Nephron (organoid): ENCODE measurements around the gene HVCN1.

Experiments used
- H3K27ac Mint-ChIP-seq, 3 experiments: 2 replicates each; pipeline ENCODE4 v1.8.0; 2020; ENCODE audit warnings: mixed read lengths in 3 of 3, mild to moderate bottlenecking in 2 of 3, moderate library complexity in 1 of 3
- H3K27me3 Mint-ChIP-seq: 2 replicates; pipeline ENCODE4 v1.8.0; 2021; ENCODE audit warnings: low read depth, mild to moderate bottlenecking, moderate library complexity, mixed read lengths
- H3K36me3 Mint-ChIP-seq: 2 replicates; pipeline ENCODE4 v1.8.0; 2020; ENCODE audit warnings: low read depth, mixed read lengths
- H3K4me1 Mint-ChIP-seq: 2 replicates; pipeline ENCODE4 v1.8.0; 2020; ENCODE audit warnings: mixed read lengths
- H3K4me3 Mint-ChIP-seq, 3 experiments: 2 replicates each; pipeline ENCODE4 v1.8.0; 2020; ENCODE audit warnings: mild to moderate bottlenecking in 3 of 3, mixed read lengths in 3 of 3, moderate library complexity in 2 of 3
- H3K9me3 Mint-ChIP-seq: 2 replicates; pipeline ENCODE4 v1.8.0; 2020; ENCODE audit warnings: mixed read lengths
- CTCF ChIP-seq, 3 experiments: fragments of 200-600 bp; sonication (generic); IDR thresholded peaks; one replicate each; pipeline ENCODE4 v1.5.0; 2021; ENCODE audit warnings: antibody characterized with exemption in 3 of 3; ENCODE audit not compliant: unreplicated experiment in 3 of 3

Gene HVCN1

GRCh38 chr12:110721570-110721969 lies 32.7 kb upstream of the HVCN1 start:
- Mint-ChIP-seq H3K4me3 (no peak overlapping the region), H3K9me3 (no peaks in the 10 kb centered on the region), H3K4me1 (no peaks in the 10 kb centered on the region), H3K27ac (no peak overlapping the region), H3K36me3 (peaks cover 91% of the 10 kb centered on the region), H3K27me3 (no peaks in the 10 kb centered on the region)
- no peak for TF ChIP-seq CTCF (IDR thresholded peaks at IDR 0.05; ENCODE audit: unreplicated experiment in 3 of 3)

GRCh38 chr12:110720516-110720915 lies 31.6 kb upstream of the HVCN1 start:
- no peaks in the 10 kb centered on the region for H3K4me1 Mint-ChIP-seq
- H3K9me3 Mint-ChIP-seq, result no peaks in the 10 kb centered on the region
- no peak overlapping the region for H3K27ac Mint-ChIP-seq
- no peaks in the 10 kb centered on the region for H3K27me3 Mint-ChIP-seq
- no peak overlapping the region for H3K4me3 Mint-ChIP-seq
- peaks cover 83% of the 10 kb centered on the region for H3K36me3 Mint-ChIP-seq
- no peak for TF ChIP-seq CTCF (IDR thresholded peaks at IDR 0.05; ENCODE audit: unreplicated experiment in 3 of 3)

- H3K36me3 Mint-ChIP-seq, result peaks cover 67% of the 10 kb centered on the region
- H3K9me3 Mint-ChIP-seq, result no peaks in the 10 kb centered on the region
- H3K27ac Mint-ChIP-seq, result peak overlapping the region in 1 of 3 experiments; percentile 24
- no peak for TF ChIP-seq CTCF (IDR thresholded peaks at IDR 0.05; ENCODE audit: unreplicated experiment in 3 of 3)
- H3K4me1 Mint-ChIP-seq, result no peaks in the 10 kb centered on the region
- no peaks in the 10 kb centered on the region for H3K27me3 Mint-ChIP-seq
- H3K4me3 Mint-ChIP-seq, result no peak overlapping the region
These were observed 29.4 kb upstream of the HVCN1 start for GRCh38 chr12:110718222-110718908.

- no peak for TF ChIP-seq CTCF (IDR thresholded peaks at IDR 0.05; ENCODE audit: unreplicated experiment in 3 of 3)
- Mint-ChIP-seq H3K4me1 (no peaks in the 10 kb centered on the region), H3K27me3 (no peaks in the 10 kb centered on the region), H3K36me3 (peaks cover 56% of the 10 kb centered on the region), H3K4me3 (no peak overlapping the region), H3K9me3 (no peaks in the 10 kb centered on the region), H3K27ac (no peak overlapping the region)
These were observed 28.1 kb upstream of the HVCN1 start for GRCh38 chr12:110717037-110717436.

- Mint-ChIP-seq H3K27me3 (no peaks in the 10 kb centered on the region), H3K36me3 (peaks cover 9% of the 10 kb centered on the region), H3K4me1 (no peaks in the 10 kb centered on the region), H3K9me3 (no peaks in the 10 kb centered on the region), H3K27ac (no peak overlapping the region), H3K4me3 (no peak overlapping the region)
- no peak for TF ChIP-seq CTCF (IDR thresholded peaks at IDR 0.05; ENCODE audit: unreplicated experiment in 3 of 3)
These were observed 20.0 kb upstream of the HVCN1 start for GRCh38 chr12:110708917-110709316.

GRCh38 chr12:110705309-110705708 lies 16.4 kb upstream of the HVCN1 start:
- no peak for TF ChIP-seq CTCF (IDR thresholded peaks at IDR 0.05; ENCODE audit: unreplicated experiment in 3 of 3)
- Mint-ChIP-seq H3K36me3 (peaks cover 5% of the 10 kb centered on the region), H3K9me3 (no peaks in the 10 kb centered on the region), H3K27ac (no peak overlapping the region), H3K4me3 (no peak overlapping the region), H3K27me3 (no peaks in the 10 kb centered on the region), H3K4me1 (no peaks in the 10 kb centered on the region)
